ENCODE measurements around the gene EIF2S2. TPM values are rescaled to one million over a fixed set of nuclear protein-coding genes. Genes with fewer than 3 reads are reported as not detected.

EIF2S2 gene
- total RNA-seq, 1 experiment from 2014 or later, result 121 TPM

DNA sequence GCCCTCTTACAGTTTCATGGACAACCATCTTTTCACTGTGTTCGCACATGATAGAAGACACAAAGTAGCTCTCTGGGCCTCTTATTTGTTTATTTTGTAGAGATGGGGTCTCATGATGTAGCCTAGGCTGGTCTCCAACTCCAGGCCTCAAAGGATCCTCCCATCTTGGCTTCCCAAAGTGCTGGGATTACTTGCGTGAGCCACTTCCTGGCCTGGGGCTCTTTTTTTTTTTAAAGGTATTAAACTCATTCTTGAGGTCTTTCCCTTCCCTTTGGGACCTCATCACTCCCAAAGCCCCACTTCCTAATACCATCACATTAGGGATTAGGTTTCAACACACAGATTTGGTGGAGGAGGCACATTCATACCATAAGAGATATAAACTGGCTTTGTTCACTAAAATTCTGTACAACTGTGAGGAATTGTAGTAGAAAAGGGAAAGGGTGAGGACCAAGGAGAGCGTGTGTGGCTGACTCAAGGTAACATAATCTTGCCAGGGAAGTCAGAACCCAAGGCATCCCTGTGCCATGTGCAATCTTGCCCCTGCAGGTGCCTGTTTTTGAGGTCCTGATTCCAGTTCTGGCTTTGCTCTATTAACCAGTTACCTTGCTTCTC lies 45.5 kb downstream of the EIF2S2 start:
- no TSS peak for BruUV-seq (replicated peaks)
- Histone ChIP-seq H3K27me3 (ENCODE audit: insufficient read depth, low read length) (no peaks in the 10 kb centered on the region), H3K9me2 (ENCODE audit: insufficient read depth) (no peaks in the 10 kb centered on the region), H3K9ac (ENCODE audit: low read length) (no peak overlapping the region), H3K79me2 (ENCODE audit: insufficient read depth, low read length) (peaks cover 42% of the 10 kb centered on the region; the same call in 1 of the 2 replicates), H3K4me3 (replicated peaks in 1 of 2; ENCODE audit: low read depth in 1 of 2, low read length in 2 of 2) (no peak overlapping the region), H3K27ac (ENCODE audit: low read depth, low read length) (no peak overlapping the region), H4K20me1 (ENCODE audit: insufficient read depth) (peaks cover 3% of the 10 kb centered on the region; the same call in 1 of the 2 replicates), H3K4me2 (ENCODE audit: low read length) (no peak overlapping the region), H3K9me3 (ENCODE audit: control insufficient read depth in 1 of 2, insufficient read depth in 1 of 2, low read depth in 1 of 2, low read length in 2 of 2) (no peaks in the 10 kb centered on the region), H2AFZ (ENCODE audit: low read depth, low read length, poor library complexity, severe bottlenecking) (no peak overlapping the region), H3K4me1 (ENCODE audit: control insufficient read depth in 1 of 2, insufficient read depth in 2 of 2, low read length in 2 of 2) (peaks cover 0 to 13% of the 10 kb centered on the region in 2 experiments; a peak in 1 of 4 replicates), H3K36me3 (ENCODE audit: control insufficient read depth in 1 of 2, insufficient read depth in 2 of 2, low read length in 2 of 2) (no peaks in the 10 kb centered on the region; a peak in 1 of 4 replicates)
- ChIA-PET CTCF (interaction anchor here (1.6 kb wide), 1 partner anchor 152 kb away, joined by 4 read pairs; no protein-coding TSS in a partner anchor), POLR2A (no interaction called here), RAD21 (ENCODE audit: low non-redundant PET in 1 of 2, low total read pairs in 2 of 2, uncharacterized antibody in 2 of 2, unreplicated experiment in 2 of 2) (no interaction called here)
- no peak for ATAC-seq
- no peak for TF ChIP-seq RAD21 (IDR thresholded peaks at IDR 0.05; ENCODE audit: low read depth)
- TF ChIP-seq JUND (IDR thresholded peaks at IDR 0.05), result no peak
- TF ChIP-seq FOSL1 (IDR thresholded peaks at IDR 0.05; ENCODE audit: low read depth), result no peak
- no peak for TF ChIP-seq ZFX (IDR thresholded peaks at IDR 0.05)
- TF ChIP-seq, protein P1, sequence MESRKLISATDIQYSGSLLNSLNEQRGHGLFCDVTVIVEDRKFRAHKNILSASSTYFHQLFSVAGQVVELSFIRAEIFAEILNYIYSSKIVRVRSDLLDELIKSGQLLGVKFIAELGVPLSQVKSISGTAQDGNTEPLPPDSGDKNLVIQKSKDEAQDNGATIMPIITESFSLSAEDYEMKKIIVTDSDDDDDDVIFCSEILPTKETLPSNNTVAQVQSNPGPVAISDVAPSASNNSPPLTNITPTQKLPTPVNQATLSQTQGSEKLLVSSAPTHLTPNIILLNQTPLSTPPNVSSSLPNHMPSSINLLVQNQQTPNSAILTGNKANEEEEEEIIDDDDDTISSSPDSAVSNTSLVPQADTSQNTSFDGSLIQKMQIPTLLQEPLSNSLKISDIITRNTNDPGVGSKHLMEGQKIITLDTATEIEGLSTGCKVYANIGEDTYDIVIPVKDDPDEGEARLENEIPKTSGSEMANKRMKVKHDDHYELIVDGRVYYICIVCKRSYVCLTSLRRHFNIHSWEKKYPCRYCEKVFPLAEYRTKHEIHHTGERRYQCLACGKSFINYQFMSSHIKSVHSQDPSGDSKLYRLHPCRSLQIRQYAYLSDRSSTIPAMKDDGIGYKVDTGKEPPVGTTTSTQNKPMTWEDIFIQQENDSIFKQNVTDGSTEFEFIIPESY (IDR thresholded peaks at IDR 0.05; ENCODE audit: extremely low read depth, insufficient replicate concordance, low read length), result no peak
- no peak for TF ChIP-seq YY1 (IDR thresholded peaks at IDR 0.05; ENCODE audit: extremely low read depth, insufficient replicate concordance, low read depth, low read length)
- TF ChIP-seq SRF (IDR thresholded peaks at IDR 0.05; ENCODE audit: low read depth), result no peak
- TF ChIP-seq, protein P2, sequence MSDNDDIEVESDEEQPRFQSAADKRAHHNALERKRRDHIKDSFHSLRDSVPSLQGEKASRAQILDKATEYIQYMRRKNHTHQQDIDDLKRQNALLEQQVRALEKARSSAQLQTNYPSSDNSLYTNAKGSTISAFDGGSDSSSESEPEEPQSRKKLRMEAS (IDR thresholded peaks at IDR 0.05), result no peak
- TF ChIP-seq EZH2 (IDR thresholded peaks at IDR 0.05), result no peak
- TF ChIP-seq ZNF274 (IDR thresholded peaks at IDR 0.05; ENCODE audit: low read depth, low read length), result no peak
- TF ChIP-seq EZH2phosphoT487 (IDR thresholded peaks at IDR 0.05; ENCODE audit: borderline replicate concordance), result no peak
- no peak for TF ChIP-seq CBX3 (IDR thresholded peaks at IDR 0.05; ENCODE audit: low read depth)
- TF ChIP-seq TCF7L2 (IDR thresholded peaks at IDR 0.05; ENCODE audit: borderline replicate concordance, extremely low read depth, insufficient read depth, insufficient read length), result no peak
- TF ChIP-seq EGR1 (IDR thresholded peaks at IDR 0.05; ENCODE audit: low read depth), result no peak
- TF ChIP-seq, protein P3, sequence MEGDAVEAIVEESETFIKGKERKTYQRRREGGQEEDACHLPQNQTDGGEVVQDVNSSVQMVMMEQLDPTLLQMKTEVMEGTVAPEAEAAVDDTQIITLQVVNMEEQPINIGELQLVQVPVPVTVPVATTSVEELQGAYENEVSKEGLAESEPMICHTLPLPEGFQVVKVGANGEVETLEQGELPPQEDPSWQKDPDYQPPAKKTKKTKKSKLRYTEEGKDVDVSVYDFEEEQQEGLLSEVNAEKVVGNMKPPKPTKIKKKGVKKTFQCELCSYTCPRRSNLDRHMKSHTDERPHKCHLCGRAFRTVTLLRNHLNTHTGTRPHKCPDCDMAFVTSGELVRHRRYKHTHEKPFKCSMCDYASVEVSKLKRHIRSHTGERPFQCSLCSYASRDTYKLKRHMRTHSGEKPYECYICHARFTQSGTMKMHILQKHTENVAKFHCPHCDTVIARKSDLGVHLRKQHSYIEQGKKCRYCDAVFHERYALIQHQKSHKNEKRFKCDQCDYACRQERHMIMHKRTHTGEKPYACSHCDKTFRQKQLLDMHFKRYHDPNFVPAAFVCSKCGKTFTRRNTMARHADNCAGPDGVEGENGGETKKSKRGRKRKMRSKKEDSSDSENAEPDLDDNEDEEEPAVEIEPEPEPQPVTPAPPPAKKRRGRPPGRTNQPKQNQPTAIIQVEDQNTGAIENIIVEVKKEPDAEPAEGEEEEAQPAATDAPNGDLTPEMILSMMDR (IDR thresholded peaks at IDR 0.05 in 2 of 3, conservative IDR thresholded peaks at IDR 0.05 in 1 of 3; ENCODE audit: borderline replicate concordance in 1 of 3, insufficient read depth in 1 of 3, low read depth in 2 of 3, low read length in 2 of 3), result no peak
- TF ChIP-seq, protein P4, sequence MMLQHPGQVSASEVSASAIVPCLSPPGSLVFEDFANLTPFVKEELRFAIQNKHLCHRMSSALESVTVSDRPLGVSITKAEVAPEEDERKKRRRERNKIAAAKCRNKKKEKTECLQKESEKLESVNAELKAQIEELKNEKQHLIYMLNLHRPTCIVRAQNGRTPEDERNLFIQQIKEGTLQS (IDR thresholded peaks at IDR 0.05), result no peak
- TF ChIP-seq POLR2AphosphoS5 (IDR thresholded peaks at IDR 0.05; ENCODE audit: low read depth, low read length), result no peak
- TF ChIP-seq POLR2A (IDR thresholded peaks at IDR 0.05; ENCODE audit: borderline replicate concordance, extremely low read depth, insufficient read depth, insufficient read length), result no peak
- TF ChIP-seq CEBPB (IDR thresholded peaks at IDR 0.05; ENCODE audit: low read depth), result no peak
- no peak for TF ChIP-seq SP1 (IDR thresholded peaks at IDR 0.05; ENCODE audit: low read depth)
- intact Hi-C loops (cut with micrococcal nuclease), result loop anchor here (5.0 to 10.0 kb wide), 2 partner anchors 272 to 619 kb away; no protein-coding TSS in a partner anchor
- DNase-seq (ENCODE audit: low read depth, low spot score), result no peak

All from HCT116 (cell line).